Left lung (tissue), 10 donors: ENCODE measurements around the gene IL20RB. TPM values are rescaled to one million over a fixed set of nuclear protein-coding genes. Genes with fewer than 3 reads are reported as not detected.

Experiments
- ATAC-seq: fragments of 200-7000 bp; cut with Tn5 transposase; one replicate; pipeline ENCODE4 v1.9.1; 2020; ENCODE audit warnings: moderate library complexity
- DNase-seq, 4 donors: peaks; one replicate each; pipeline ENCODE4 v3.0.0-alpha.2; 2013 to 2020
- H3K27ac ChIP-seq, 2 donors: fragments of 200-600 bp; sonication (generic) in 1 of 2; one replicate each; pipeline versions ENCODE4 v1.5.0 to v1.8.0; 2020 to 2021
- H3K27me3 ChIP-seq, 2 donors: fragments of 200-600 bp; sonication (generic) in 1 of 2; one replicate each; pipeline versions ENCODE4 v1.5.0 to v1.8.0; 2020 to 2021
- H3K36me3 ChIP-seq, 2 donors: fragments of 200-600 bp; sonication (generic) in 1 of 2; one replicate each; pipeline versions ENCODE4 v1.5.0 to v1.8.0; 2020 to 2021
- H3K4me1 ChIP-seq, 2 donors: fragments of 200-600 bp; one replicate each; pipeline ENCODE4 v1.8.0; 2021
- H3K4me3 ChIP-seq, 2 donors: fragments of 200-600 bp; sonication (generic) in 1 of 2; one replicate each; pipeline versions ENCODE4 v1.5.0 to v1.8.0; 2020 to 2021; ENCODE audit warnings: mild to moderate bottlenecking in 1 of 2
- H3K9me3 ChIP-seq, 2 donors: fragments of 200-600 bp; sonication (generic) in 1 of 2; one replicate each; pipeline versions ENCODE4 v1.5.0 to v1.8.0; 2020 to 2021
- CTCF ChIP-seq, 2 donors: fragments of 200-600 bp; sonication (generic) in 1 of 2; IDR thresholded peaks; one replicate each; pipeline versions ENCODE4 v1.5.0 to v1.8.0; 2021; ENCODE audit warnings: antibody characterized with exemption in 2 of 2
- intact Hi-C, 2 donors: fragments of 100-400 bp; cut with DNase I; formaldehyde crosslinking; loops; one replicate each; pipeline versions ENCODE4 v1.11.2 to v1.14.2; 2022
- polyA plus RNA-seq, 6 donors: library from polyadenylated mRNA; unstranded; fragments of 120-200 nt; gene quantifications; one replicate each; pipeline ENCODE4 v1.2.1, GENCODE V29; 2013; ENCODE audit not compliant: insufficient read length in 6 of 6
- total RNA-seq, 2 donors: library from RNA; stranded (reverse); fragmentation: NEBNext Ultra II Directional; extraction: Animal tissue kit (Norgen Biotek cat#: 25700); gene quantifications; one replicate each; pipeline ENCODE4 v1.2.1, GENCODE V29; 2021
- donor health status: DM: no; HTN: yes; CAD: no.
- donor health status: DM: no; HTN: no; CAD: no.

The IL20RB gene
- total and polyA plus RNA-seq, 8 donors, result 0.61 to 1.9 (median 1.0) TPM

GRCh38 chr3:136925425-136926190, 32.2 kb upstream of the IL20RB start:
- no peaks in the 10 kb centered on the region for H3K9me3 ChIP-seq
- peaks cover 0 to 7% of the 10 kb centered on the region in 2 donors for H3K36me3 ChIP-seq
- H3K4me3 ChIP-seq, result no peak overlapping the region
- TF ChIP-seq CTCF (IDR thresholded peaks at IDR 0.05), result no peak
- H3K27ac ChIP-seq, result no peak overlapping the region
- peaks cover 3 to 41% of the 10 kb centered on the region in 2 donors for H3K4me1 ChIP-seq
- intact Hi-C loops, result no loop called here
- H3K27me3 ChIP-seq, result no peaks in the 10 kb centered on the region
- ATAC-seq, result no peak
- DNase-seq, result no peak

DNA sequence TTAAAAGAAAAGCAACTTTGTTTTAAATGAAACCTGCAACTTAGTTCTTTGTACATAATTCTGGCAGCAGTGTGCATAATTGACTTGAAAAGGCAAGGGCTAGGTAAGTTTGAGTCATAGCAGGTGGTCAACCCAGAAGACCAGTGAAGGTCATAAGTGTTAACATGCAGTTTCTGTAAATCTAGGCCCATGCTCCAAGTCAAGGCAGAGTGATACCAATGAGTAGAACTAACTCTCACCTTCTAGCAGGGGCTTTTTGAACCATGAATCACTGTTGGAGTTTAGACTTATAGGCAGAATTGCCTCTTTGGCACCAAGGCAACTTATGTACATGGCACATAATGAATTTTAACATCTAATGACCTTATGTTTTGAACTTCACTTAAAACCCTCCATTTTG, 29.5 kb upstream of the IL20RB start:
- Histone ChIP-seq H3K4me3 (no peak overlapping the region), H3K9me3 (no peaks in the 10 kb centered on the region), H3K4me1 (peaks cover 9 to 52% of the 10 kb centered on the region in 2 donors), H3K27ac (peak overlapping the region in 1 of 2 donors; percentile 15), H3K27me3 (no peaks in the 10 kb centered on the region), H3K36me3 (peaks cover 0 to 7% of the 10 kb centered on the region in 2 donors)
- TF ChIP-seq CTCF (IDR thresholded peaks at IDR 0.05), result no peak
- intact Hi-C loops, result no loop called here
- ATAC-seq (no peak), DNase-seq (no peak)

DNA sequence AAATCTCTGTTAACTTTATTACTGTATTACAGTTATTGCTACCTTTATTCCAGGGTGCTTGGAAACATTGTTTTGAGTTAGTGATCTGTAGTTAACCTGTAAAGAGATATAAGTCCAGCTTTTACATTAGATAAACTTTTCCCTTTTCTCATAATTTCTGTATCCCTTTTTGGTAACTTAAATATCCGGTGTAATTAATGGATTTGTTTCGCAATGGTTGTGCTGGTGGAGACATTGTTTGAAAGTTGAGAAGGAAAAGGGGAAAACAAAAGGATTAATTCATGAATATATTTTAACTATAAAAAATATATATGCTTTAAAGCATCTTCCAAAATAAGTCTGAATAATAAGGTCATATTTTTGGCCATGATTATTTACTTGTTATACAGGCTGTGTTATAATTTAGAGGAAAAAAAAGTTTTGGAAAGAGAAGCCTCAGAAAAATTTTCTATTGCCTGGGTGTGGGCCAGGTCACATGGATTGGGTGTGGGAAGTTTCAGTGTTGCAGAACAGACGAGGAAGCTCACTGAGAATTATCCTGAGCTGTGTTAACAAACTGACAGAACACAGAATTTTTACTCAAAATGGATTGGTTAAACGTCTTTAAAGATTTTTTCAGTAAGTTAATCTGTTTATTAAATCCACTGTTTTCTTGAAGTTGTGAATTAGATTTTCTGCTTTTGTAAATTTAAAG, 27.7 kb upstream of the IL20RB start:
- intact Hi-C loops, result no loop called here
- no peaks in the 10 kb centered on the region for H3K27me3 ChIP-seq
- H3K4me1 ChIP-seq, result peaks cover 9 to 55% of the 10 kb centered on the region in 2 donors
- peak; percentile 81 for ATAC-seq
- H3K4me3 ChIP-seq, result peak overlapping the region in 1 of 2 donors; percentile 20
- TF ChIP-seq CTCF (IDR thresholded peaks at IDR 0.05), result no peak
- H3K27ac ChIP-seq, result peak overlapping the region; percentile 28 to 51
- peak in 3 of 4 donors; percentile 38 to 65 (median 59) for DNase-seq
- no peaks in the 10 kb centered on the region for H3K9me3 ChIP-seq
- H3K36me3 ChIP-seq, result peaks cover 0 to 11% of the 10 kb centered on the region in 2 donors

DNA sequence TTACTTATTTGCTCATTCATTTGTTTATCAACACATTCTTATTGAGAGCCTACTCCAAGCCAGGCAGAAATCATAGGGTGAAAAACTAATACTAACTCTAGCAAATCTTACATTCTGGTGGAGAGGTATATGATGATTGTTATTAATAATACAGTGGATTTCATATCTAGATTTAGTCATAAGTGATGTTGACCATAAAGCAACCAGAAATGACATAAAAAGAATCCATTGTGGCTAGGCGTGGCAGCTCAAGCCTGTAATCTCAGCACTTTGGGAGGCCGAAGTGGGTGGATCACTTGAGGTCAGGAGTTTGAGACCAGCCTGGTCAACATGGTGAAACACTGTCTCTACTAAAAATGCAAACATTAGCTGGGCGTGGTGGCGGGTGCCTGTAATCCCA, 26.2 kb upstream of the IL20RB start:
- intact Hi-C loops, result no loop called here
- no peaks in the 10 kb centered on the region for H3K27me3 ChIP-seq
- DNase-seq (no peak), ATAC-seq (no peak)
- peak overlapping the region in 1 of 2 donors; percentile 20 for H3K4me3 ChIP-seq
- no peaks in the 10 kb centered on the region for H3K9me3 ChIP-seq
- TF ChIP-seq CTCF (IDR thresholded peaks at IDR 0.05), result no peak
- H3K27ac ChIP-seq, result peak overlapping the region in 1 of 2 donors; percentile 24
- H3K36me3 ChIP-seq, result peaks cover 0 to 11% of the 10 kb centered on the region in 2 donors
- peaks cover 9 to 48% of the 10 kb centered on the region in 2 donors for H3K4me1 ChIP-seq

DNA sequence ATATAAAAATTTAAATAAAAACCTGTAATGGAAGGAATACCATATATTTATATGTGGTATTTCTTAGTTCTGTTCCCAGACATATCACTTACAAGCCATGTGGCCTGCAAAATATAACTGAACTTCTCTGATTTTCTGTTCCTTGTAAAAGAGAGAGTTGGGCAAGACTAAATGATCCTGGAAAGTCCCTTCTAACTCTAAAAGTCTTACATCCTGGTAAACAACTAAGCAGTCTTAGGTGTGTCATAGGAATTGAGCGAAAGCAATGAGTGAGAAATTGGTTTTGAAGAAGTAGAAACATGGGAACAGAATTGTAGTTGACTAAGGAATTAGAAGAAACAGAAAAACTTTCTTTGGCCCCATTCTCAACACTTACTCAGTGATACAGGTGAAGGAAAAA, 25.3 kb upstream of the IL20RB start:
- ATAC-seq (peak; percentile 49), DNase-seq (no peak)
- Histone ChIP-seq H3K27me3 (no peaks in the 10 kb centered on the region), H3K4me1 (peaks cover 9 to 54% of the 10 kb centered on the region in 2 donors), H3K27ac (peak overlapping the region in 1 of 2 donors; percentile 57), H3K36me3 (peaks cover 0 to 11% of the 10 kb centered on the region in 2 donors), H3K4me3 (no peak overlapping the region), H3K9me3 (no peaks in the 10 kb centered on the region)
- intact Hi-C loops, result no loop called here
- no peak for TF ChIP-seq CTCF (IDR thresholded peaks at IDR 0.05)
